ENCODE data around the gene RABGAP1. TPM values are rescaled to one million over a fixed set of nuclear protein-coding genes. Genes with fewer than 3 reads are reported as not detected.

Gene RABGAP1
- total and polyA plus RNA-seq, 8 donors = 7.6 to 35.2 (median 20.2) TPM

GRCh38 chr9:123115146-123115913 lies 174.5 kb downstream of the RABGAP1 start:
- Histone ChIP-seq H3K27ac (no peak overlapping the region), H3K9me3 (no peaks in the 10 kb centered on the region), H3K27me3 (no peaks in the 10 kb centered on the region), H3K4me1 (no peaks in the 10 kb centered on the region), H3K36me3 (no peaks in the 10 kb centered on the region), H3K4me3 (no peak overlapping the region)
- DNase-seq = no peak
- FAIRE-seq = no peak
- intact Hi-C loops (cut with DNase I) = loop anchor here in 1 of 3 donors (10.0 kb wide), 1 partner anchor 239 kb away; the partner anchor contains the start of gene CRB2
- no peak for TF ChIP-seq CTCF (IDR thresholded peaks at IDR 0.05)
- ATAC-seq = no peak
- WGBS, 2 donors = 93 to 96% methylated on average over 15 to 16 of the region's 16 CpGs

DNA sequence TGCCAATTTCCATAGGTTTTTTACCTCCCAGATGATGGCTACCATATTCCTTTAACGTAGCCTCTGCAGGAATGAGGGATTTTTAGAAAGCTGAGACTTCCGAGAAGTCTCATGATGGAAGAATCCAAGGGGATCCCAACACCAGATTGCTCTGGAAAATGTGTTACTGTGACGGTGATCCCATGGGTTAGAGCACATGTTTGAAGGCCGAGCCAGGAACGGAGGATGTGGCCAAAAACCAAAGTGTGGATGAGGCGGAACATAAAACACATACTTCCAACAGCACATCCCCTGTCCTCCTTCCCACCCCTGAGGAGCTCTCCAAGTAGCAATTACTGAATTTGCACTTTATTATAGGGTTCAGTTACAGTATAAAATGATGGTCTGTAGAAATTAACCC lies 175.2 kb downstream of the RABGAP1 start:
- DNase-seq = no peak
- H3K4me1 ChIP-seq = no peaks in the 10 kb centered on the region
- ATAC-seq = no peak
- H3K36me3 ChIP-seq = no peaks in the 10 kb centered on the region
- H3K27ac ChIP-seq = no peak overlapping the region
- intact Hi-C loops (cut with DNase I) = loop anchor here in 1 of 3 donors (10.0 kb wide), 1 partner anchor 239 kb away; the partner anchor contains the start of gene CRB2
- FAIRE-seq = no peak
- no peak overlapping the region for H3K4me3 ChIP-seq
- 83 to 93% methylated on average over 6 of the region's 6 CpGs for WGBS, 2 donors
- H3K27me3 ChIP-seq = no peaks in the 10 kb centered on the region
- H3K9me3 ChIP-seq = no peaks in the 10 kb centered on the region
- TF ChIP-seq CTCF (IDR thresholded peaks at IDR 0.05) = no peak

GRCh38 chr9:123119566-123119965 lies 178.7 kb downstream of the RABGAP1 start:
- DNase-seq (no peak), FAIRE-seq (no peak), ATAC-seq (no peak)
- intact Hi-C loops (cut with DNase I) = loop anchor here in 1 of 3 donors (10.0 kb wide), 1 partner anchor 235 kb away; the partner anchor contains the start of gene CRB2
- no peaks in the 10 kb centered on the region for H3K27me3 ChIP-seq
- no peaks in the 10 kb centered on the region for H3K36me3 ChIP-seq
- H3K27ac ChIP-seq = no peak overlapping the region
- no peak for TF ChIP-seq CTCF (IDR thresholded peaks at IDR 0.05)
- H3K4me1 ChIP-seq = no peaks in the 10 kb centered on the region
- no peak overlapping the region for H3K4me3 ChIP-seq
- WGBS, 2 donors = 79 to 90% methylated on average over 7 of the region's 7 CpGs
- H3K9me3 ChIP-seq = no peaks in the 10 kb centered on the region

DNA sequence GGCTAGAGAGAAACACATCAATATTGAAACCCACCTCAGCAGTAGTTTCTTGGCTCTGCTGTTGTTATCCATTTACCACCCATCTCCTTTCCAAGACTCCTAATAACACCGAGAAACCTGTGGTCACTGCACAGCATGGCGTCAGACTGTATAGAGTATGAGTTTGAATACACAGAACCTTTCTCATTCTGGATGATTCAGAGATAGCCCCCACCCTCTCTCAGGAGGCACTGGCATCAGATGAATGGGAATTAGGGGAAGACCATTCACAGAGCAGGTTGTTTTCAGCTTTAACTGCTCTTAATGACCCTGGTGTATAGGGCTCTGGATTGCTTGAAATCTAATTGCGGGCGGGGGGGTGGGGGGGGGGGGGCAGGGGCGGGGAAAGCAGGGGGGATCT lies 179.3 kb downstream of the RABGAP1 start:
- intact Hi-C loops (cut with DNase I) = no loop called here

More for the DNA sequence above, 179.3 kb downstream of the RABGAP1 start:
- ATAC-seq (no peak), DNase-seq (no peak), FAIRE-seq (no peak)
- no peak for TF ChIP-seq CTCF (IDR thresholded peaks at IDR 0.05)
- Histone ChIP-seq H3K4me1 (no peaks in the 10 kb centered on the region), H3K9me3 (no peaks in the 10 kb centered on the region), H3K36me3 (no peaks in the 10 kb centered on the region), H3K27me3 (no peaks in the 10 kb centered on the region), H3K27ac (no peak overlapping the region), H3K4me3 (no peak overlapping the region)
- 62 to 73% methylated on average over 5 of the region's 5 CpGs for whole genome bisulfite sequencing, 2 donors

Data from pancreas (tissue), 10 donors.